SH-SY5Y (cell line): ENCODE measurements around the gene SLC22A13.

ENCODE experiments used
- GATA2 ChIP-seq: IDR thresholded peaks from 2 replicates; pipeline ENCODE4 v1.6.1; 2011; ENCODE audit warnings: mild to moderate bottlenecking, low read depth, low read length
- GATA3 ChIP-seq: IDR thresholded peaks from 2 replicates; pipeline ENCODE4 v1.6.1; 2011; ENCODE audit warnings: low read depth, mild to moderate bottlenecking, low read length, moderate library complexity

The SLC22A13 gene

GRCh38 chr3:38253704-38254103 lies 11.9 kb upstream of the SLC22A13 start:
- TF ChIP-seq GATA3, result no peak
- TF ChIP-seq GATA2, result no peak

DNA sequence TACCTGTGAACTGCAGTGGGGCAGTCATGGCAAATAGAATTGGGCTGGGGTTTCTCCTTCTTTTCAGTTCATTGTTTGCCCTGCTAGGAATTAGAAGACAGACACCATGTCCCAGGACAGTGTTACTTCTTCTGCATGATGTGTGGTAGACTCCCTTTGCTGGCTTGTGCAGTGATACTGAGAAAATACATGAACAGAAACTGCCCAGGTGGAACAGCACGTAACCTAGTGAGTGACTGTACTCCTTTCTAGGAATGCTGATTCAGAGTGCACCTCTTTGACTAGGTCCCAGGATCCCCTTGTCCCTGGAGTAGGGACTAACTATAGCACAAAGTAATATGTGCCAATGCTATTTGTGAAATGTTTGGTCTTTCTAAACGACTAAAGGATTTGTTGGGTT lies 10.7 kb upstream of the SLC22A13 start:
- TF ChIP-seq GATA2 (no peak), GATA3 (no peak)

- TF ChIP-seq GATA3, result no peak
- TF ChIP-seq GATA2, result no peak
These were observed 10.0 kb upstream of the SLC22A13 start for GRCh38 chr3:38255627-38256026.

GRCh38 chr3:38257583-38257982 lies 8.0 kb upstream of the SLC22A13 start:
- TF ChIP-seq GATA3 (no peak), GATA2 (no peak)

DNA sequence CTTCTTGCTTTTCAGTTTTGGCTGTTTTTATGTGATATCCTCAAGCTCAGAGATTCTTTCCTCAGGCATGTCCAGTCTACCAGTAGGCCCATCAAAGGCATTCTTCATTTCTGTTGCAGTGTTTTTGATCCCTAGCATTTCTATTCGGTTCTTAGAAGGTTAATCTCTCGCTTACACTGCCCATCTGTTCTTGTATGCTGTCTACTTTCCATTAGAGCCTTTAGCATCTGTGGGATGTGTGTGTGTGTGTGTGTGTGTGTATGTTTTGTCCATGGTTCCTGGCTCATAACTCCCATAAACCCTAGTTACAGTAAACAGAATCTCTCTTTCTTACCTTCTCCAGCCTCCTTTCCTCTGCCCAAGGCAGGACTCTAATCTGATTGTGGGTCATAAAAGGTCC lies 5.1 kb upstream of the SLC22A13 start:
- TF ChIP-seq GATA2 (no peak), GATA3 (no peak)

DNA sequence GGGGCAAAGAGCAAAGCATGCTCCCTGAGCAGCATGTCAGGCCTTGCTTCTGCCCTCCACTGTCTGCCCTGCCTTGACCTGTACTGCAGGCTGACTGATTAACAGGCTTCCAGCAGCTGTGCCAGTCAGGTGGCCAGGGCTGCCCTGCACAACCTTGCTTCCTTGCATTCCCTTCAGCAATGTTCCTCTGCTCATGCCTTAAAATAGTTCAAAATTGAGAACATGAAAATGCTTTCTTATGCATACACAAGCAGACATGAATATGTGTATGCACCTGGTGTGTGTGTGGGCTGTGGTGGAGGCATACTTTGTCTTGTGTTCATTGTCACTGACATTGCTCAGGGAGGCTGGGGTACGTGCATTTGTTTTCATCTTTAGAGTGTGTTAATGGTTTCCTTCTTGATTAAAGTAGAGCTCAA lies 1.2 kb upstream of the SLC22A13 start:
- TF ChIP-seq GATA3 (no peak), GATA2 (no peak)

- TF ChIP-seq GATA3, result no peak
- TF ChIP-seq GATA2, result no peak
These were observed 833 bp upstream of the SLC22A13 start for GRCh38 chr3:38264779-38265178.

DNA sequence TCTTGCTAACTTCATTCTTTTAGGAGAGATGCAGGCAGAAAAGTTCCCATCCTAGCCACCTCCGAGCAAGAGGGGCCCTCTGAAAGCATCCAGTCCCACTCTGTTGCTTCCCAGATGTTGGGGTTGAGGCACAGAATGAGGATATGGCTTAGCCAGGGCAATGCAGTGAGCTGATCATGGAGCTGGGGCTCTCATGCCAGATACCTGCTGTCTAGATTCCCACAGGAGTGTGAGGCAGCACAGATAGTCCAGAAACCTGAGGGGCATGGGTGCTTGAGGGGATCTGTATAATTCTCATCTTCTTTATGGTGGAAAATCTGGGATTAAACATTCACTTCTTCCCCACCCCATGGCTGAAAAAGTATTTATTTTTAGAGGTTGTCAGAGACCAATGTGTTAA lies 1.2 kb downstream of the SLC22A13 start:
- TF ChIP-seq GATA3, result no peak
- no peak for TF ChIP-seq GATA2

DNA sequence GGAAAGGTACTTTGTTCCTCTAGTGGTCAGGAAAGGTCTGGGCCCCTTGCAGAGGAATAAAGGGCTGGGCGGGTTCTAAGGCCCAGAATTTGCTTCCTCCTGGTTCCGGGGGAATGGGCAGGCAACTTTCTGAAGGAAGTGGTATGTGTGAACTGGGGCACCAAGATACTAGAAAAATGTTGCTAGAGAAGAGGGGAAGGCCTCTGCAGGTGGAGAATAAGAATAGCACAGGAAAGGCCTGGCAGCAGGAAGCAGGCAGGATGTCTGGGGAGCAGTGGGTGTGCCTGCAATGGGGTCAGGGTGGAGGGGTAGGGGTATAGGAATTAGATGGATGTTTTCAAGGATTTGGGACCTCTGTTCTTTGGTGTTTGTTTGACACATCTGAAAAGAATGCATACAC lies 2.0 kb downstream of the SLC22A13 start:
- TF ChIP-seq GATA3, result no peak
- TF ChIP-seq GATA2, result no peak

GRCh38 chr3:38268087-38268486 lies 2.5 kb downstream of the SLC22A13 start:
- TF ChIP-seq GATA3 (no peak), GATA2 (no peak)

DNA sequence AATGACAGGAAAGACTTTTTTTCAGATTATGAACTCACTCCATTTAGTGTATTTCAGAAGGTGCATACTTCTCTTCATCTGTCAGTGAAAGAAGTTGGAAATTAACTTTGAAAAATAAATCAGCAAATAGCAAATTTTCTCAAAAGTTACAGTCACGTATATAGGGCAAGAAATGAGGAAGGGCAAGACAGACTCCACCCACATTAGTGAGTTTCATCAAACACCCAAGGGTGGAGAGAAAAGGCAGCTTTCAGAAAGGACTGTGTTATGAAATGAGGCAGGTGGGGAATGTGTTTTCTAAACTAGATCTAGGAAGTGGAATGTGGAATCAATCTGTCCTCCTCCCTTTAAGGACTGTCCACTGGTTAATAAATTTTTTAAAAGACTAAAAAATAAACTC lies 2.9 kb downstream of the SLC22A13 start:
- TF ChIP-seq GATA2 (no peak), GATA3 (no peak)

DNA sequence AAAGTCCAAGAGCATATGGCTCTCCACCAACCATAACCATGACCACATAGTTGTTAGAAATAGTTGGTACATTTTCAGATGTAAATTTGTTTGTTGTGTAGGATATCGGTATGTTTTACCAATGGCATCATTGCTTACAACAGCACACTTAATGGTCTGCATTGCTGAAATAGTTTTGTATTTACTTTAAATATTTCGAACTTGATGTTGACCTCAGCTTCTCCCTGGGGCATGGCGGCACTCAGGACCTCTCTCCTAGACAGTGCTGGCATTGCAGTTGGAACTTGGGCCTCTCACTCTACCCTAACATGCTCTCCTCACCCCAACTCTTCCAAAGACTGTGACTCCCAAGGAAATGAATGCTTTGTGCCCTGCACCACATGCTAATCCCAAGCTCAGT lies 5.0 kb downstream of the SLC22A13 start:
- no peak for TF ChIP-seq GATA3
- no peak for TF ChIP-seq GATA2

DNA sequence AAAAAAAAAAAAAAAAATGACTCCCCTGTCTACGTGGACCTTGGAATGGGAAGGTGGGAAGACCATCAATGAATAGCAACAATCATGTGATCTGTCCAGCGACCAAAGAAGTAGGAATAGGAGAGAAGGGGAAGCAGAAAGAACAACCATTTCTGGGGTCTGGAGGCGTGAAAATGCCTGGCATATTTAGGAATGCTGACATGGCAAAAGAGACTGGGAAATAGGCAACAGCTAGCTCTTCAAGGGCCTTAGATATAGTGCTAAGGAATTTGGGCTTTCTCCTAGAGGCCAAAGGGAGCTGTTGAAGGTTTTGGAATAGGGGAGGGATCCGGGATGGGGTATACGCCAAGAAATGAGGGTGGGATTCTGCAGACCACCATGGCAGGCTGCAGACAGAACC lies 5.9 kb downstream of the SLC22A13 start:
- TF ChIP-seq GATA3 (no peak), GATA2 (no peak)

- TF ChIP-seq GATA3, result no peak
- no peak for TF ChIP-seq GATA2
These were observed 9.4 kb downstream of the SLC22A13 start for GRCh38 chr3:38274864-38275649.

DNA sequence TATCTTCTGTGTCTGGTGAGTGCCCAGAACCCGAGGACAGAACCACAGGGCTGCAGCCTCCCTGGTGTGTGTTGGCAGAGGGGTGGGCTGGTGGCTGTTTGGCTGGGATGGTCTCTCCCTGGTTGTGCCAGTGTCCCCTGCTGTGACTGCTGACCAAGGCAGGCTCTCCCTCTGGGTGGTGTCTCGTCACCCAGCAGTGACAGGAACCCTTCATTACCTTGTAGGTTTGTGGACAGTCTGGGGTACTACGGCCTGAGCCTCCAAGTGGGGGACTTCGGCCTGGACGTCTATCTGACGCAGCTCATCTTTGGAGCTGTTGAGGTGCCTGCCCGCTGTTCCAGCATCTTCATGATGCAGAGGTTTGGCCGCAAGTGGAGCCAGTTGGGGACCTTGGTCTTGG lies 10.0 kb downstream of the SLC22A13 start:
- TF ChIP-seq GATA2 (no peak), GATA3 (no peak)
